Stimulated activated memory B cell treated with anti-CD40 and anti-IgM and Interleukin-4, amounts not matched to agents 10 μg/mL and 1 μg/mL and 100 μg/mL, for 72 hours (primary cell): ENCODE results near the gene PKD2L1.
A peak's percentile ranks its signal among the peaks of the same experiment; 100 is the strongest.

Experiments used
- ATAC-seq: fragments of 150-1000 bp; cut with Tn5 transposase; 2 replicates; pipeline ENCODE4 v1.10.0; 2021
- H3K27ac Mint-ChIP-seq: one replicate; pipeline ENCODE4 v1.8.0; 2022; ENCODE audit warnings: mild to moderate bottlenecking, mixed read lengths
- H3K27me3 Mint-ChIP-seq: one replicate; pipeline ENCODE4 v1.8.0; 2022; ENCODE audit warnings: mixed read lengths
- H3K36me3 Mint-ChIP-seq: one replicate; pipeline ENCODE4 v1.8.0; 2022; ENCODE audit warnings: mixed read lengths
- H3K4me1 Mint-ChIP-seq: one replicate; pipeline ENCODE4 v1.8.0; 2022; ENCODE audit warnings: mixed read lengths
- H3K4me3 Mint-ChIP-seq: one replicate; pipeline ENCODE4 v1.8.0; 2022; ENCODE audit warnings: mild to moderate bottlenecking, moderate library complexity, mixed read lengths
- H3K9me3 Mint-ChIP-seq: one replicate; pipeline ENCODE4 v1.8.0; 2022; ENCODE audit warnings: mixed read lengths

The PKD2L1 gene

DNA sequence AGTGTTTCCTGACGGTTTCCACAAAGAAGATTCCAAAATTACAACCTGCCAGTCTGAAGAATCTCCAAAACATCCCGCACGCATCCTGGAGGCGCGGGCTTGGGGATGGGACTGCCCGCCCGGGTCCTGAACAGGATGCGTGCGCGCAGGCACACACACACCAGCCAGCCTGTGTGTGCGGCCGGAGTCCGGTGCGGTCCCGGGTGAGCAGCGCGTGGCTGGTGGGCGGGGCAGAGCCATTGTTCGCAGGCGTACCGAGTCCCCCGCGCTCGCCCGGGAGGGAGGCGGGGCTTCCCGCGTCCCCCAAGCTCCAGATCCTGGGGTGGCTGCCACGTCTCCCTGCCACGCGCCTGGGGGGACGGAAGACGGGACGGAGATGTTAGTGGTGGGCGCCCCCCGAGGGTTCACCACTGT lies 16.3 kb upstream of the PKD2L1 start:
- Mint-ChIP-seq H3K4me1 (peaks cover 41% of the 10 kb centered on the region), H3K27ac (peak overlapping the region; percentile 82), H3K27me3 (no peaks in the 10 kb centered on the region), H3K36me3 (peaks cover 33% of the 10 kb centered on the region), H3K9me3 (no peaks in the 10 kb centered on the region), H3K4me3 (peak overlapping the region; percentile 91)
- peak; percentile 81 for ATAC-seq

DNA sequence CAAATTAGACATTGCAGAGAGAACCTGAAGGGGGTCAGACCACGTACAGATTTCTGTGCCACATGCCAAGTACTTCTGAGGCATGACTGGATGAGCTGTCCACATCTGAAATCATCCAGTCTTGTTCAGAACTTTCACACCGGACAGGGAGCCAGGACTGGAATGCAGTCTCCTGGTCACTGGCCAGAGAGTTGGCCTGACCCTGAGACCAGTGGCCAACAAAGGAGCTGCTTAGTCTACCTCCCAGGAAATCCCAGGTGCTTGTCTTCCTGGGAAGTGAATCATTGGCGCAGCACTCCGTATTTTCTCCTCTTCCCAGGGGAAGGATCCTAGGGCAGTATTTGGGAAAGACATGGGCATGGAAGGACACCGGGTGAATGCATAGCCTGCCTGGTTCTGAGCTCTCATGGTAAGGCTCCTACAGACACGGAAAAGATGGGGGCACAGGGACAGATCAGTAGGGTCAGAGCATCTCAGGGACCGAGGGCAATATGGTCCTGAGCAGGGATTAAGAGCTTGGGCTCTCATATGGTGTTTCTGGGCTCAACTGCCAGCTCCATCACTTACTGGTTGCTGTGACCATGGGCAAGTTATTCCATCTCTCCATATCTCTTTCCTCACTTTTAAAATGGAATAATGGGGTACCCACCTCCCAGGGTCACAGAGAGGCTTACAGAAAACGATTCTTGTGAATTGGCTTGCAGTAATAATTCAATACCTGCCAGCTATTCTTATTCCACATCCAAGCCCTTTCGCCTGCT lies 15.7 kb upstream of the PKD2L1 start:
- no peaks in the 10 kb centered on the region for H3K9me3 Mint-ChIP-seq

DNA sequence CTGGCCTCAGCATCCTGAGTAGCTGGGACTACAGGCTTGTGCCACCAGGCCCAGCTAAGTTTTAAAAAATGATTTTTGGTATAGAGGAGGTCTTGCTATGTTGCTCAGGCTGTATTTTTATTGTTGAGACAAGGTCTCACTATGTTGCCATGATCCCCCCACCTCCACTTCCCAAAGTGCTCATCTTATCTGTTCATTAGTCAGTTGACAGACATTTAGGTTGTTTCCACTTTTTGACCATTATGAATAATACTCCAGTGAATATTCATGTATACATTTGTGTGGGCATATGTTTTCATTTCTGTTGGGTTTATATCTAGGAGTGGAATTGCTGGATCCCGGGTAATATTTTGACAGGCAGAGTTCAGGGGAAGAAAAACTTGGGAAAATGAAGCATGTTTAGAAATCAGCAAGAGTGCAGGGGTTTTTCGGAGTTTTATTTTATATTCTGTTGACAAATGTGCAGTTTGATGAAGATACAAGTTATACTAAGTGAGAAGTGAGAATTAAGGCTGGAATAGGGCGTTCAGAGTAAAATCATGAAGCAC lies 14.3 kb upstream of the PKD2L1 start:
- peaks cover 17% of the 10 kb centered on the region for H3K36me3 Mint-ChIP-seq
- H3K27ac Mint-ChIP-seq = peak overlapping the region; percentile 17
- H3K4me1 Mint-ChIP-seq = peaks cover 49% of the 10 kb centered on the region
- no peaks in the 10 kb centered on the region for H3K27me3 Mint-ChIP-seq
- no peaks in the 10 kb centered on the region for H3K9me3 Mint-ChIP-seq
- no peak for ATAC-seq
- no peak overlapping the region for H3K4me3 Mint-ChIP-seq

More for the DNA sequence above, 15.7 kb upstream of the PKD2L1 start:
- no peak for ATAC-seq
- Mint-ChIP-seq H3K4me1 (peaks cover 43% of the 10 kb centered on the region), H3K27me3 (no peaks in the 10 kb centered on the region), H3K27ac (peak overlapping the region; percentile 82), H3K4me3 (peak overlapping the region; percentile 91), H3K36me3 (peaks cover 27% of the 10 kb centered on the region)

DNA sequence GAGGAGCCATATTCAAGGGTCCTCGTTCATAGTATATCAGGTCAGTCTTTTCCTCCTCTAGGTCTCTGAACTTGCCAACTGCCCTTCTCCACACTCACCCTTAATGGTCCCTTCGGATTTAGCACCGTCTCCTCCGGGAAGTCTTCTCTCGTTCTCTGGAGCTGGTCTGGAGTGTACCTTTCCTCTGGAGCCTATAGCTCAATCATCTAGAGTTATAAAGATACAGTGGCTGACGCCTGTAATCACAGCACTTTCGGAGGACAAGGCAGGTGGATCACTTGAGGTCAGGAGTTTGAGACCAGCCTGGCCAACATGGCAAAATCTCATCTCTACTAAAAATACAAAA lies 12.6 kb upstream of the PKD2L1 start:
- no peak for ATAC-seq
- Mint-ChIP-seq H3K27ac (no peak overlapping the region), H3K36me3 (no peaks in the 10 kb centered on the region), H3K27me3 (no peaks in the 10 kb centered on the region), H3K4me3 (no peak overlapping the region), H3K4me1 (peaks cover 44% of the 10 kb centered on the region), H3K9me3 (no peaks in the 10 kb centered on the region)

DNA sequence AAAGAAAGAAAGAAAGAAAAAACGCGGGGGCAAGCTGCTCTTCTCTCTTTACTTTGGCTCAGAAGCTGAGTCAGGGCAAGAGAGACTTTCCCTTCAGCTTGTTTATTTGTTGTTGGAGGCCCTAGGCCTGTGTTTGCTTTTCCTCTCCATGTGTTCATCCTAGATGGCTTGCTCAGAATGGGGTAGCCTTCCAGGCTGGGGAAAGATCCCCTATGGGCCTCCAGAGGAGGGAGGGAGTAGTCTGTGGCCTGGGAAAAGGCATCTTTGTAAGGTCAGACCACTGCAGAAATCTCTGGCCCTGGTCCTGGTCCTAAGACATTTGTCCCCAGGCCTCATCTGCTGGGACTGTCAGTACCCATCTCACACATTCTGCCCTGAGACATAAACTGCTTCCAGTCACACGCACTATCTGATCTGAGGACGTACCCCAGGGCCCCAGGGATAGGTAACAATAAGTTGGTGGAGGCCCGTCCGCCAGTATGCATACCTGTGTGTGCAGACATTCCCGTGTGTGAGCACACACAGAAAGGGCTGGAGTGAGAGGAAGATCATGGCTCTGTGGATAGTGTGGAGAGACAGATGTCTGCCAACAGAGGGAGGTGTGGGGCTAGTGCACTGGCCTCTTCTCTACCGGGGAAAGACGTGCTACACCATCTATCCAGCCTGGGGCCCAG lies 12.1 kb upstream of the PKD2L1 start:
- Mint-ChIP-seq H3K36me3 (no peaks in the 10 kb centered on the region), H3K4me1 (peaks cover 40% of the 10 kb centered on the region), H3K9me3 (no peaks in the 10 kb centered on the region), H3K27me3 (no peaks in the 10 kb centered on the region), H3K4me3 (no peak overlapping the region), H3K27ac (peak overlapping the region; percentile 44)
- ATAC-seq = no peak

DNA sequence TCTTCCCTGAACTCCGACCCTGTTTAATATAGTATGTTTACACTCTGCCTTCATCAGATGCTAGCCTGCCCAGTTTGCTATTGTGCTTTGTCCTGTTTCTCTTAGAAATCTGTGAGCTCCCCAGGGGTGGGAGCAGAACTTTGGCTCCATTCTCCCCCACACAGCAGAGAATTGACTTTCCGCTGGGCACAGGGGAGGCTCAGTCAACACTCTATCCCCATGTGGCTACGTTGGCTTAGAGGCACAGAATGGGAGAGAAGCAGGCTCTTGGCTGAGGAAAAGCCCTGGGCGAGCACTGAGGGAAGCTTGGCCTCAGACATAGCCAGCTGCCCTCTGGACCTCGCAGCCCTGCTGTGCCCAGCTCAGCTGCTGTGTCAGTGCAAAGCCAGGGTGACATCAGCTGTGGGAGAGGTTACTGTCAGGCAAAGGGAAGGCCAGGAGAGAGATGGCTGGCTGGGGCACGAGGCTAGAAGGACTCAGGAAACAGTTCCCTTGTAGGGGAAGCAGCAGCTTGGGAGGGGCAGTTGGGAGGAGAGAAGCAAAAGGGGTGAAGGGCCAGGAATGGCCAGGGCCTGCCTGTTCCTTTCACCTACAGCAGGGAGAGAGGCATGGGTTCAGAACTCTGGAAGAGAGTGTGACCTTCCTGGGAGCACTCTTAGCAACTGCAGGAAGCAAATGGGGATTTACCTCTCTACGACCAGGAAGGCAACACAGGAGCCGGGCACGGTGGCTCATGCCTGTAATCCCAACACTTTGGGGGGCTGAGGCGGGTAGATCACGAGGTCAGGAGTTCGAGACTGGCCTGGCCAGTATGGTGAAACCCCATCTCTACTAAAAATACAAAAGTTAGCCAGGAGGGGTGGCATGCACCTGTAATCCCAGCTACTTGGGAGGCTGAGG lies 11.2 kb upstream of the PKD2L1 start:
- Mint-ChIP-seq H3K36me3 (no peaks in the 10 kb centered on the region), H3K27me3 (no peaks in the 10 kb centered on the region), H3K4me3 (no peak overlapping the region), H3K9me3 (no peaks in the 10 kb centered on the region), H3K27ac (peak overlapping the region; percentile 44), H3K4me1 (peaks cover 37% of the 10 kb centered on the region)
- no peak for ATAC-seq

DNA sequence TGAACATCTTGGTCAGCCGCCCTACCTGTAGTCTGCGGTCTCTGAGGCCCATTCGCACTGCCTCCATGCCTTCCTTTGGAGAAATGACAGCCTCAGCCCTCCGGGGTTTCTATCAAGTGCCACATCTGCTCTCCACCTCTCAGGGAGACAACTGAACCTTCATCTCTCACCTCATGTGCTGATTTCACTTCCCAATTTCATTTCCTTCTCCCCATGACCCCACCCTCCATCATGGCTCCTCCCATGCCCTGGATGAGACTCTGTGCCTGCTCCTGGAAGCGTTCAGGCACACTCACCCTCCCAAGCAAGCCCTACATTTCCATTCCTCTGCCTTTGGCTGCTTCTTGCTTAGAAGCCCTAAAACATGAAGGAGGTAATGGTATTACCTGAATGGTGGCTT lies 9.2 kb upstream of the PKD2L1 start:
- H3K36me3 Mint-ChIP-seq = no peaks in the 10 kb centered on the region

DNA sequence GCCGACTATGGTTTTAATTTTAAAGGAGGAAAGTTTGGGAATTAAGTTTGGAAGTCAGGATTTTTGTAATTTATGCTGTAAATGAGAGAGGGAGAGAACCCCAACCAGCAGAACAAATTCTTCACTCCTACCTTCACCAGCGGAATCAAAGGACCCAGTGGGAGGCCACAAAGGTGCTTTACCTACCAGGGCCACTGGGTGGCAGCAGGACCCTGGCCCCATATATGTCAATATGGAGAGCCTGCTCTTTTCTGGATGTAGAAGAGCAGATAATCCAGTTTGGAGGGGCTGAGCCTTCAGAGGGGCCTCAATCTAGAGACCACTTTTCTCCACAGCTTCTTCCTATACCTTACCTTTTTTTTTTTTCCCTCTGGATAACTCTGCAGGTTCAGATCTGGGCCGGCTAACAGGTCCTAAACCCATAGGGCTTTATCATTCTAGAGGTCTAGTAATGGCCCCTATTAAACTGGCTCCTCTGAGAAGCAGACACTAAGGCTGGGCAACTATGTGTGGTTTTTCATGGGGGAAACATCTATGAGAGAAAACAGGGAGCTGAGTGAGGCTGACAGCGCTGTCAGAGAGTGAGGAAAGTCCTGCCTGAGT lies 8.5 kb upstream of the PKD2L1 start:
- H3K9me3 Mint-ChIP-seq = no peaks in the 10 kb centered on the region
- no peaks in the 10 kb centered on the region for H3K36me3 Mint-ChIP-seq
- peak overlapping the region; percentile 3 for H3K4me3 Mint-ChIP-seq
- H3K27me3 Mint-ChIP-seq = peaks cover 15% of the 10 kb centered on the region
- H3K4me1 Mint-ChIP-seq = peaks cover 28% of the 10 kb centered on the region
- H3K27ac Mint-ChIP-seq = peak overlapping the region; percentile 84
- ATAC-seq = peak; percentile 83

More for the DNA sequence above, 9.2 kb upstream of the PKD2L1 start:
- ATAC-seq = peak; percentile 83
- Mint-ChIP-seq H3K27ac (peak overlapping the region; percentile 84), H3K4me3 (peak overlapping the region; percentile 5), H3K4me1 (peaks cover 28% of the 10 kb centered on the region), H3K27me3 (peaks cover 8% of the 10 kb centered on the region), H3K9me3 (no peaks in the 10 kb centered on the region)

DNA sequence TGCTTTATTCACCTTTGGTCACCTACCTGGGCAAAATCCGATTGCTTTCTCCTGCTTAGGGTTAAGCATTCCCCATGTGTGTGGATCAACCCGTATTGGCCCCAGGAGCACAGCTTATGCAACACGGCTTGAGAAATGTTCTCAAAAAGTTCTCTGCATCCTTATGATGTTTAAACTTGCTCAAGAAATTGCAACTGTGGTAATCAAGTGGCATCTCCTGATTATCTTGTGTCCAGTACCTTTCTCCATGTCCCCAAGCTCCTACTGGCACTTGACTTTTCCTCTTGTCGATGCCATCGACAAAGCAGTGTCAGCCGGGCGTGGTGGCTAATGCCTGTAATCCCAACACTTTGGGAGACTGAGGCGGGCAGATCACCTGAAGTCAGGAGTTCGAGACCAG lies 4.7 kb upstream of the PKD2L1 start:
- Mint-ChIP-seq H3K4me1 (peaks cover 17% of the 10 kb centered on the region), H3K27me3 (peaks cover 53% of the 10 kb centered on the region), H3K9me3 (no peaks in the 10 kb centered on the region), H3K27ac (no peak overlapping the region), H3K36me3 (no peaks in the 10 kb centered on the region), H3K4me3 (no peak overlapping the region)
- ATAC-seq = no peak

DNA sequence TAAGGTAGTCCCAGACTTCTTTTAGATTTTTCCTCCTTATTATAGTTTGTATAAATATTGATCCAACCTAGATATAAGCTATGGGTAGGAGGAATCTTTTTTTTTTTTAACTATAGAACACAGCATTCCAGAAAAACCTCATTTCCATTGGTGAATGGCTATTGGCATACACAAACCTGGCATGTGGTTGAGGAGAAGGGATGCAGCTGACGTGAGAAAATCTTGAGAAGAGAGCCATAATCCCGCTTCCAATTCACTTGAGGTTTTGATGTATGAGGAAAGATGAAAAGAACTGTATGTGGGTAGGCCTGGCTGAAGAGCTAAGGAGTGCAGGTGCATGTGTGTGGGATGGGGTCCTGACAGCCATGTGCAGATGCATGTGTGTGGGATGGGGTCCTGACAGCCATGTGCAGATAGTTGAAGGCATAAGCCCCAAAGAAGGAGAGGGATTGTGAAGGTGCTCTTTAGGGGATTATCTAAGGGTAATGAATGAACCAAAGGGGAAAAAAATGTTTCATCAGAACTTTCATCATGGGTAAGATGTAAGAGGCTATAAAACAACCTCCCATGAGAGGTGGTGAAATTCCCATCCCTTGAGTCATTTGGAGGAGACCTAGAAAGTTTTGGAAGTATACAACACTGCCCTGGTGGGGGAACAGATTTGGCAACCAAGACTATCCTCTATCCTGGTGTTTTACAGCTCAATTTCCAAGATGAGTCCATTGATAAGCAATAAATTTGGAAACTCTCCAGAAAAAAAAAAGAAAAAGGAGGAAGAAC lies 3.8 kb upstream of the PKD2L1 start:
- Mint-ChIP-seq H3K36me3 (no peaks in the 10 kb centered on the region), H3K27ac (peak overlapping the region; percentile 7), H3K9me3 (no peaks in the 10 kb centered on the region), H3K4me3 (no peak overlapping the region), H3K4me1 (peaks cover 8% of the 10 kb centered on the region), H3K27me3 (peaks cover 54% of the 10 kb centered on the region)
- ATAC-seq = no peak

DNA sequence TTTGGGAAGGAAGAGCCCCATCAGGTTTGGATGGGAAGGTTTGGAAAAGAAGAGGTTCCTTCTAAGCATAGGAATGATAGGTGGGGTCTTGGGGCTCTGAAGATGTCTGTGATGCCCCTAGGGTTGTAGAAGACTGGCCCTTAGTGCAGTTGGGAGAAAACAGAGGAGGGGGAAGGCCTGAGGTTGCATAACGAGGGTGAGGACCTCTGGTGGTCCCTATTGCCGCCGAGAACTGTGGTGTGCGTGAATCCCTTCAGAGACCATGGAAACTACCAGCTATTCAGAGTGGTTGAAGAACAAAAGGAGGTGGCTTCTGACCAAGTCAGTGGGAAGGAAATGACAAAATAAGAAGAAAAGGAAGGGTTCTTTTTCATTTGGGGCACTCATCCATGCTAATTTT lies 3.1 kb upstream of the PKD2L1 start:
- Mint-ChIP-seq H3K27ac (no peak overlapping the region), H3K27me3 (peaks cover 54% of the 10 kb centered on the region), H3K4me3 (no peak overlapping the region), H3K4me1 (peaks cover 4% of the 10 kb centered on the region), H3K36me3 (no peaks in the 10 kb centered on the region), H3K9me3 (no peaks in the 10 kb centered on the region)
- ATAC-seq = no peak

DNA sequence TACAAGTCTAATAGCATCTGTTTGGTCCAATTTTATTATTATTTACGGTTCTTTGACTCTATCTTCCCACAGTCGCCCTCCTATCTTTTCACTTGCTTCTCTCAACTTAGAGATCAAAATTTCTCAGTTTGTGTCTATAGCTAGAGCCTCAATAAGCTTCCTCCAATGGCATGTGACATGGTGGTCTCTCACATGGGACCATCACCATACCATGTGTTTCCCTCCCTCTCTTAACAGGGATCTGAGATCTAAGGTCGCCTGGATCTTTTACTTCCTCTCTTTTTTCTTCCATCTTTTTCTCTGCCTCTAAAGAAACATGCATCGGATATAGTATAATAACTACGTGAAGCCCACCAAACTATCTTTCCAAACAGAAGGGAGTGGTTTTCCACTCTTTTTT lies 1.8 kb downstream of the PKD2L1 start:
- H3K36me3 Mint-ChIP-seq = no peaks in the 10 kb centered on the region
- H3K27me3 Mint-ChIP-seq = peaks cover 35% of the 10 kb centered on the region
- ATAC-seq = no peak
- H3K27ac Mint-ChIP-seq = peak overlapping the region; percentile 76
- H3K4me3 Mint-ChIP-seq = no peak overlapping the region
- peaks cover 22% of the 10 kb centered on the region for H3K4me1 Mint-ChIP-seq
- no peaks in the 10 kb centered on the region for H3K9me3 Mint-ChIP-seq

DNA sequence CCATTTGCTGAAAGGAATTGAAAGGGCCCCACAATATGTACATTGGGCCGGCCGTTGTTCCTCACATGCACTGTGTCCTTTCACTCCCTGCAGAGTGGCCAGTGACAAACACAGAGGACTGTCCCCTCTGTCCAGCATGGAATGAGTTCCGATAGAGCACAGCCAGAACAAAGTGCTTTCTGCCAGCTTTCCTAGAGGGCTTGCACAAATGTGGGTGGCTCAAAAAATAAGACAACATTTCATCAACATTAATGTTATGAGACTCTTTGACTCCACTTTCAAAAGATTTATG lies 2.4 kb downstream of the PKD2L1 start:
- no peak overlapping the region for H3K4me3 Mint-ChIP-seq
- peaks cover 30% of the 10 kb centered on the region for H3K27me3 Mint-ChIP-seq
- H3K27ac Mint-ChIP-seq = peak overlapping the region; percentile 76
- H3K36me3 Mint-ChIP-seq = no peaks in the 10 kb centered on the region
- peaks cover 22% of the 10 kb centered on the region for H3K4me1 Mint-ChIP-seq
- H3K9me3 Mint-ChIP-seq = no peaks in the 10 kb centered on the region
- ATAC-seq = no peak

DNA sequence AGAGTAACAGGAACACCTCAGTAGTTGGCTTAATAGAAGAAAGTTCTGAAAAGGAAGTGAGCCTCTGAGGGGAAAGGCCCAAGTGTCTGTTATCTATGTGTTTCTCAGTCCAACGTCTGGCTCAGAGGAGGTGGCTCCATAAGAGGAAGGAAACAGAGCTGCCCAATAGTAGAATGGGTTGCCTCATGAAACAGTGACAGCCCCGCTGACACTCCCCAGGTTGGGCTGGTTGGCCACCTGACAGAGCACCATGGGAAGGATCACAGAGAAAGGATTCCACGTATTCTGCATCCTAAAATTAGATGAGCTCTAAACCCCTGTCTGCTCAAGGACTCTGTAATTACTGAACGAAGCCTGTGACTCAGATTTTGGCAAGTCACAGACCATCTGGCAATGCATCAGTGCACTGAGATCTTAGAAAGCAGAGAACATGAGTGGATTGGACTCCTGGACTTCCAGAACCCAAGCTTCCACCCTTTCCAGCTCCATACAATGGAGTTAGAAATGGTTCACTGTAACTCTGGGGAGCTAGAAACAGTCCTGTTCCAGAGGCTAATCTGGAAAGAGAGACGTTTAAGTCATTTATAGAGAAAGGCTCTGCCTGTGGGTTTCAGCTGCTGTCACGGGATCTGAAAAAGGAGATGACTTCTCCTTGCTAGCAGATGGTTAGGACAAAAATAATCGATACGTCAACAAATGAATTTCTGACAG lies 2.9 kb downstream of the PKD2L1 start:
- H3K27ac Mint-ChIP-seq = peak overlapping the region; percentile 76
- peaks cover 25% of the 10 kb centered on the region for H3K27me3 Mint-ChIP-seq
- ATAC-seq = peak; percentile 100
- H3K36me3 Mint-ChIP-seq = no peaks in the 10 kb centered on the region
- peaks cover 22% of the 10 kb centered on the region for H3K4me1 Mint-ChIP-seq
- no peaks in the 10 kb centered on the region for H3K9me3 Mint-ChIP-seq
- H3K4me3 Mint-ChIP-seq = peak overlapping the region; percentile 2
